EH (cell line): ENCODE data around the gene ATP5ME.
"Not testable (repeated sequence)": the region's sequence is repeated elsewhere in the genome, so short reads cannot be mapped to it uniquely, and the experiment has no call there.

Experiments
- DNase-seq: peaks from one replicate; pipeline ENCODE4 v3.0.0-alpha.2; 2015; ENCODE audit warnings: low read depth

ATP5ME gene, protein sequence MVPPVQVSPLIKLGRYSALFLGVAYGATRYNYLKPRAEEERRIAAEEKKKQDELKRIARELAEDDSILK

GRCh38 chr4:674172-675035 lies at the start of gene ATP5ME, which contains the start of gene MYL5:
Gene ATP5ME (minus strand): TSS chr4:674276. CDS start chr4:674247, 29 bp downstream.
Gene MYL5 (plus strand): TSS chr4:674542. CDS start chr4:678027, 3,485 bp downstream.
- peak; percentile 95 for DNase-seq

- no peak for DNase-seq
Measured at GRCh38 chr4:722851-723360, 48.8 kb upstream of the ATP5ME start.

GRCh38 chr4:722169-722725 lies 48.2 kb upstream of the ATP5ME start:
- no peak for DNase-seq

GRCh38 chr4:721261-722168 lies 47.4 kb upstream of the ATP5ME start:
- DNase-seq: peak; percentile 46

DNA sequence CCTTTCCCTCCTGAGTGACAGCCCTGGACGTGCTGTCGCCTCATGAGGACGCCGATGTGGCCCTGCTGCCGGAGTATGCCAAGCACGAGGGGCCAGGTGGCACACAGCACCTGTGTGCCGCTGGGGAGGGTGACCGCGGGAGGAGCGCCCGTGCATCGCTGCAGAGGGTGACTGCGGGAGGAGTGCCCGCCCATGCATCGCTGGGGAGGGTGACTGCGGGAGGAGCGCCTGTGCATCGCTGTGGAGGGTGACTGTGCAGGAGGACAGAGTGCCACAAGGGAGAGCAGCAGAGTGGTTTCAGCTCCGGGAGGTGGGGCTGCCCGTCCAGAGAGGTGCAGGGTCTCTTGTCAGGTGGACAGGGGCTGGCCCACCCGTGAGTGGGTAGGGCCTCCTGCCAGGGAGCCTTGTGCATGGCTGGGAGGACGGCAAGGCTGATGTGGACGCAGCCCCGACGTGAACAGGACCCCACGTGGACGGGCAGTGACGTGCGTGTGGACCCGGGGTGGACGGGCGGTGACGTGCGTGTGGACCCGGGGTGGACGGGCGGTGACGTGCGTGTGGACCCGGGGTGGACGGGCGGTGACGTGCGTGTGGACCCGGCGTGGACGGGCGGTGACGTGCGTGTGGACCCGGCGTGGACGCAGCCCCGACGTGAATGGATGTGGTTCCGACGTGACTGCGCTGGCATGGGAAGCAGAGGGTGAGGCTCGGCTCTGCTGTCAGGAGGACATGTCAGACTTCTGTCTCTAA lies 46.2 kb upstream of the ATP5ME start:
- no peak for DNase-seq

GRCh38 chr4:718460-718859 lies 44.4 kb upstream of the ATP5ME start:
- no peak for DNase-seq

DNA sequence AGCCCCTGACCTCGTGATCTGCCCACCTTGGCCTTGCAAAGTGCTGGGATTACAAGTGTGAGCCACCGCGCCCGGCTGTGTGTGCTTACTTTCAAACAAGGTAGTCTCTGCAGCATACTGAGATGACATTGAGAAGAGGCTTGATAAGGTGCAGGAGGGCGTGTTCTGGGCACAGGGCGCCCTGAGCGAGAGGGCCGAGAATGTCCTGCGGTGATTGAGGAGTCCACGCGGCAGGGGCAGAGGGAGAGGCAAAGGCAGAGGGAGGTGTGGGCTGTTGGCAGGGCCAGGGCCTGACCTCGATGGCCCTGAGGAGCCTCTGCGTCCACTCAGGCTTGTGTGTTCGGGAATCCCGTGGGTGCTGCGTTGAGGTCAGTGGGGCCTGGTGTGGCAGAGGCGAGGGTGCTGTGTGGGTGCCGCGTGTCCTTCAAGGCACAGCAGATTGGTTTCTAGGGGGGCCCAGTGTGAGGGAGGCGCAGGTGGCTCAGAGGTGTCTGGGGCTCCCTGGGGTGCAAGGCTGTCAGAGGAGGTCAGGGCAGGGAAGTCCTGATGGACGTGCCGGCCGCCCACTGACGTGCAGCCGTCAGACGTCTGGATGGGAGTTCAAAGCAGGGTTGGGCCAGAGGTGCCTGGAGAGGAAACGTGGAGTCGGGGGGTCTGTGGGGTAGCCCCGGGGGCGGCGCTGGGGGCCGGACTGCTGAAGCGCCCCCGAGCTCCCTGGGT lies 43.7 kb upstream of the ATP5ME start:
- no peak for DNase-seq

GRCh38 chr4:714087-714486 lies 40.0 kb upstream of the ATP5ME start:
- no peak for DNase-seq

GRCh38 chr4:712916-713632 lies 39.0 kb upstream of the ATP5ME start:
- DNase-seq: no peak

- DNase-seq: no peak
Measured at GRCh38 chr4:712093-712492, 38.0 kb upstream of the ATP5ME start.

- DNase-seq: no peak
Measured at GRCh38 chr4:710916-711315, 36.8 kb upstream of the ATP5ME start.

- no peak for DNase-seq
Measured at GRCh38 chr4:710116-710515, 36.0 kb upstream of the ATP5ME start.

- DNase-seq: no peak
Measured at GRCh38 chr4:709348-709747, 35.3 kb upstream of the ATP5ME start.

GRCh38 chr4:708631-708933 lies 34.5 kb upstream of the ATP5ME start:
- no peak for DNase-seq

DNA sequence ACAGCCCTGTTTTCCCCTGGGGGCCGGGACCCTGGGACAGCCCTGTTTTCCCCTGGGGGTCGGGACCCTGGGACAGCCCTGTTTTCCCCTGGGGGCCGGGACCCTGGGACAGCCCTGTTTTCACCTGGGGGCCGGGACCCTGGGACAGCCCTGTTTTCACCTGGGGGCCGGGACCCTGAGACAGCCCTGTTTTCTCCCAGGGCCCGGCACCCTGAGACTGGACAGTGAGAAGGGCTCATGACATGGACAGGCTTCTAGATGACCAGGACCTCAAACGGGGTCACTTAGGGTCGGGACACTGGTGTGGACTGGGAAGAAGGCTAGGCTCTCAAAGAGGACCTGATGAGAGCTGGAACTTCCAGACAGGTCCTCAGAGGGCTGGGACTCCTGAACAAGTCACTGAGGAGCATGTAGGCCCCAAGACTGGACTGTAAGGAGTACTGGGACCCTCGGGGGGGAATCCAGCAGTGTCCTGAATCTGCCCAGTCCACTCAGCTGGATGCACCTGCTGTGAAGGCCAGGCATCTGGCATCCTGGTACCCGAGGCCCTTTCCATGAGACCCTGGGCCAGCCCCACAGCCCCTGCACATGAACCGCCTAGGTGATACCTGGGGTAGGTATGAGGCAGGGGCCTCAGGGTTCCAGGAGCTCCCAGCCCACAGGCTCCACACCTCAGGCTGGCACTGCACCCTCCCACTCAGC lies 34.0 kb upstream of the ATP5ME start:
- DNase-seq: no peak

DNA sequence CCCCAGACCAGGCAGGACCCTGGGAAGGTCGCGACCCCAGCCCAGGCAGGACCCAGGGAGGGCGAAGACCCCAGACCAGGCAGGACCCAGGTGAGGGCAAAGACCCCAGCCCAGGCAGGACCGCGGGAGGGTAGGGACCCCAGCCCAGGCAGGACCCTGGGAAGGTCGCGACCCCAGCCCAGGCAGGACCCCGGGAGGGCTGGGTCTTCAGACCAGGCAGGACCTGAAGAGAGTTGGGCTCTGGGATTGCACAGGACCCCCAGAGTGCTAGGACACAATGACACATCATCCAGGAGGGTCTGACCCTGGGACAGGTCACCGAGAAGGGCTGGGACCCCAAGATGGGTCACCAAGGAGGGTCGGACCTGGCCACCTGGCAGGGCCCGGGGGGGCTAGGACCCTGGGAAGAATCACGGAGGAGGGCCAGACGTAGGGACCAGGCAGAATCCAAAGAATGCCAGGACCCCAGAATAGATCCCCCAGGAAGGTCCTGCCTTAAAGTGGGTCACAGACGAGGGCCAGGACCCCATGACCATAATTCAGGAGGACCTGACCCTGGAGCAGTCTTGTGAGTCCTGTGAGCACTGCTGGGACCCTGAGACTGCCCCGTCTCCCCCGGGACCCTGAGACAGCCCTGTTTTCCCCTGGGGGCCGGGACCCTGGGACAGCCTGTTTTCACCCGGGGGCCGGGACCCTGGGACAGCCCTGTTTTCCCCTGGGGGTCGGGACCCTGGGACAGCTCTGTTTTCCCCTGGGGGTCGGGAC lies 32.9 kb upstream of the ATP5ME start:
- no peak for DNase-seq

DNA sequence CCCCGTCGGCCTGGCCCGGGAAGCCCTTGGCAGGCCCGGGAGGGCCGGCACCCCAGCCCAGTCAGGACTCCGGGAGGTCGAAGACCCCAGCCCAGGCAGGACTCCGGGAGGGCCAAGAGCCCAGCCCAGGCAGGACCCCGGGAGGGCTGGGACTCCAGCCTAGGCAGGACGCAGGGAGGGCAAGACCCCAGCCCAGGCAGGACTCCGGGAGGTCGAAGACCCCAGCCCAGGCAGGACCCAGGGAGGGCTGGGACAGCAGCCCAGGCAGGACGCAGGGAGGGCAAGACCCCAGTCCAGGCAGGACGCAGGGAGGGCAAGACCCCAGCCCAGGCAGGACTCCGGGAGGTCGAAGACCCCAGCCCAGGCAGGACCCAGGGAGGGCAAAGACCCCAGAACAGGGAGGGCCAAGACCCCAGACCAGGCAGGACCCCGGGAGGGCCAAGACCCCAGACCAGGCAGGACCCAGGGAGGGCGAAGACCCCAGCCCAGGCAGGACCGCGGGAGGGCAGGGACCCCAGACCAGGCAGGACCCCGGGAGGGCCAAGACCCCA lies 32.1 kb upstream of the ATP5ME start:
- not testable (repeated sequence) for DNase-seq

DNA sequence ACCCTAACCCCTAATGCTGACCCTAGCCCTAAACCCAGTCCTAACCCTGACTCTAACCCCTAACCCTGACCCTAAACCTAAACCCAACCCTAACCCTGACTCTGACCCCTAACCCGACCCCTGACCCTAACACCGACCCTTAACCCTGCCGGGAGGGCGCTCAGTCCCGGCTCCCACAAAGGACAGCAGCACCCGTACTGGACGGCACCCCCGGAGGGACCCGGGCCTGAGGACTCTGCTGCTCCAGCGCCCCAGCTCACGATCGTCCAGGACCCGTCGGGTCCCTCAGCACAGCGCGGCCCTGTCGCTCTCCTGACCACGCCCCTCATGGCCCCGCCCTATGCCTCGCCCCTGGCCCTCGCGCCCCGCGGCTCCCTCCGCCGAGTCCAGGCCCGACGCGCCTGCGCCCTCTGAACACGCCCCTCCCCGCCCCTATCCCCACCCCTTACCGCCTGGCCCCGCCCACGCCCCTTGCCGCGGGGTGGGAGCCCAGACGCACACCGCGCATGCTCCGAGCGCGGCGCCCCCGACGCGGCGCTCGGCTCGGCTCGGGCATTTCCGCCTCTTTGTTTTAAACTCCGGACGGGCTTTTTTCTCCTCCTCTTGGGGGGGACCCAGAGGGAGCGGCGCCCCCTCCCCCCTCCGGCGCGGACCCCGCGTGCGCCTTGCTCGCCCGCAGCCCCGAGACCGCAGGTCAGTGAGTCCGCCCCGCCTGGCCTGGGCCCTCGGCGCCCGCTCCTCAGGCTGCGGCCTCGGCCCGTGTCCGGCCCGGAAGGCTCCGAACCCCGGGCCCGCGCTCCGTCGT lies 31.4 kb upstream of the ATP5ME start, which contains the start of gene PCGF3:
Gene PCGF3 (plus strand): TSS at position 555 of the 805 bp plus-strand sequence. CDS start 27,849 bp downstream, outside the sequence.
- DNase-seq: peak; percentile 95
